ENCODE data around the gene KIF14. TPM values are rescaled to one million over a fixed set of nuclear protein-coding genes. Genes with fewer than 3 reads are reported as not detected.
"Not testable (repeated sequence)": the region's sequence is repeated elsewhere in the genome, so short reads cannot be mapped to it uniquely, and the experiment has no call there.

KIF14 gene
- total RNA-seq, 1 donor from 2014 or later, result 3.1 TPM

GRCh38 chr1:200630515-200630899 lies 10.0 kb upstream of the KIF14 start:
- not testable (repeated sequence) for DNase-seq

GRCh38 chr1:200629876-200630514 lies 9.4 kb upstream of the KIF14 start:
- no peak for DNase-seq

GRCh38 chr1:200628223-200628881 lies 7.8 kb upstream of the KIF14 start:
- no peak for DNase-seq

- no peak for DNase-seq
These were observed 7.1 kb upstream of the KIF14 start for GRCh38 chr1:200627575-200628222.

- DNase-seq, result no peak
These were observed 6.4 kb upstream of the KIF14 start for GRCh38 chr1:200626853-200627534.

- DNase-seq, result no peak
These were observed 4.9 kb upstream of the KIF14 start for GRCh38 chr1:200625381-200625824.

- DNase-seq, result peak; percentile 21
These were observed 4.3 kb upstream of the KIF14 start for GRCh38 chr1:200624679-200625335.

- DNase-seq, result no peak
These were observed 668 bp downstream of the KIF14 start for GRCh38 chr1:200619894-200620272.

- no peak for DNase-seq
These were observed 9.7 kb downstream of the KIF14 start for GRCh38 chr1:200610846-200611245.

- no peak for DNase-seq
These were observed 17.9 kb downstream of the KIF14 start for GRCh38 chr1:200602632-200603031.

- DNase-seq, result no peak
These were observed 30.6 kb downstream of the KIF14 start for GRCh38 chr1:200590001-200590400.

GRCh38 chr1:200588698-200589097 lies 31.9 kb downstream of the KIF14 start:
- peak; percentile 15 for DNase-seq

GRCh38 chr1:200564319-200564718 lies 56.2 kb downstream of the KIF14 start:
- DNase-seq, result no peak

- DNase-seq, result no peak
These were observed 58.7 kb downstream of the KIF14 start for GRCh38 chr1:200561856-200562214.

- DNase-seq, result peak; percentile 83
These were observed 61.6 kb downstream of the KIF14 start for GRCh38 chr1:200558866-200559459.

- no peak for DNase-seq
These were observed 64.5 kb downstream of the KIF14 start for GRCh38 chr1:200556002-200556401.

- DNase-seq, result not testable (repeated sequence)
These were observed 67.8 kb downstream of the KIF14 start for GRCh38 chr1:200552737-200553136.

GRCh38 chr1:200550367-200550766 lies 70.2 kb downstream of the KIF14 start:
- DNase-seq, result no peak

GRCh38 chr1:200547386-200547785 lies 73.2 kb downstream of the KIF14 start:
- peak; percentile 12 for DNase-seq

GRCh38 chr1:200546577-200546976 lies 74.0 kb downstream of the KIF14 start:
- DNase-seq, result no peak

GRCh38 chr1:200542162-200542561 lies 78.4 kb downstream of the KIF14 start:
- DNase-seq, result no peak

- DNase-seq, result no peak
These were observed 80.3 kb downstream of the KIF14 start for GRCh38 chr1:200540281-200540680.

GRCh38 chr1:200538179-200538578 lies 82.4 kb downstream of the KIF14 start:
- no peak for DNase-seq
